Prostate gland (tissue), 2 donors: ENCODE results near the gene KCNJ6.

Source experiments
- POLR2A ChIP-seq: fragments of 450-650 bp; IDR thresholded peaks from one replicate; pipeline ENCODE4 v1.6.1; 2016; ENCODE audit warnings: antibody characterized with exemption, mild to moderate bottlenecking
- TF ChIP-seq, protein P1 (sequence below), 4 experiments: fragments of 200-600 bp in 2 of 4; fragments of 450-650 bp in 2 of 4; sonication (generic) in 2 of 4; IDR thresholded peaks; 1 replicate in 3 of 4; 2 replicates in 1 of 4; pipeline ENCODE4 v1.5.1; 2016 to 2019; ENCODE audit warnings: antibody characterized with exemption in 4 of 4, mild to moderate bottlenecking in 2 of 4, moderate library complexity in 2 of 4

DNA sequence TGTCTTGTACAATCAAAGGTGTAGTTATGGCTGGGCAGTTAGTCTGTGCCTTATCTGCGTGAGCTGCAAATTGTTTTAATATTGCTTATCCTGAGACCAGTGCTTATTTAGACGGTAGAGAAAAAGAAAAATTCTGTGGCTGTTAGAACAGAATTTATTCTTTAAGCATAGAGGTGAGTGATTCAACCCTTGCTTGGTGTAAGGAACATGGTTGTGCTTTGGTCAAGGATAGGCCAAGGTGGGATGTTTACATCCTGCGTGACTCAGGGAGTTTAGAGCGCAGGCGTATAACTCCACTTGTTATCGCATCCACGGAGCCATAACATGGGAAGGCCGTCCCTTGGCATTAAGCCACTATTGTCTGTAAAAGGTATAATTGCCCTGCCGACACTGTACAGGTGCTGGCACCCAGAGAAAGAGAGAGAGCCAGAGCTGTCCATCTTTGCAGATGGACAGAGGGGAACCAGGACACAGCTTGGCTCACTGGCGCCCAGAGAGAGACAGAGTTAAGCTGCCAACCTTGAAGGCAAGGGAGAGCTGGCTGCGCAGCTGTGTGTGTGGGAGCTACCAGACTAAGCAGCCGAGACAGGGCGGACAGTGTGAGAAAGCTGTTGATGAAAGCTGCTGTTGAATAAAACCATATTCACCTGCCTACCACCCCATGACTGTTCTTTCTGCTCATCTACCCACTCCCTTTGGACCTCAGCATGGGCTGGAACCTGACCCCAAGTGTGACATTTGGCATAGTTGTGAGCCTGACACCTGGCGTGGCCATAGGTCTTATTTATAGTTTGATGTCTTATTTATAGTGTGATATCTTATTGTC is 349.3 kb downstream of the KCNJ6 start:
- TF ChIP-seq POLR2A: no peak
- TF ChIP-seq, protein P1, sequence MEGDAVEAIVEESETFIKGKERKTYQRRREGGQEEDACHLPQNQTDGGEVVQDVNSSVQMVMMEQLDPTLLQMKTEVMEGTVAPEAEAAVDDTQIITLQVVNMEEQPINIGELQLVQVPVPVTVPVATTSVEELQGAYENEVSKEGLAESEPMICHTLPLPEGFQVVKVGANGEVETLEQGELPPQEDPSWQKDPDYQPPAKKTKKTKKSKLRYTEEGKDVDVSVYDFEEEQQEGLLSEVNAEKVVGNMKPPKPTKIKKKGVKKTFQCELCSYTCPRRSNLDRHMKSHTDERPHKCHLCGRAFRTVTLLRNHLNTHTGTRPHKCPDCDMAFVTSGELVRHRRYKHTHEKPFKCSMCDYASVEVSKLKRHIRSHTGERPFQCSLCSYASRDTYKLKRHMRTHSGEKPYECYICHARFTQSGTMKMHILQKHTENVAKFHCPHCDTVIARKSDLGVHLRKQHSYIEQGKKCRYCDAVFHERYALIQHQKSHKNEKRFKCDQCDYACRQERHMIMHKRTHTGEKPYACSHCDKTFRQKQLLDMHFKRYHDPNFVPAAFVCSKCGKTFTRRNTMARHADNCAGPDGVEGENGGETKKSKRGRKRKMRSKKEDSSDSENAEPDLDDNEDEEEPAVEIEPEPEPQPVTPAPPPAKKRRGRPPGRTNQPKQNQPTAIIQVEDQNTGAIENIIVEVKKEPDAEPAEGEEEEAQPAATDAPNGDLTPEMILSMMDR (IDR thresholded peaks at IDR 0.05): no peak
